Adrenal gland (tissue), 5 donors: ENCODE results near the gene NISCH.

ENCODE experiments used
- CTCF ChIP-seq, 6 experiments: fragments of 450-650 bp in 4 of 6; fragments of 200-600 bp in 2 of 6; sonication (generic) in 1 of 6; IDR thresholded peaks; 1 replicate in 5 of 6; 2 replicates in 1 of 6; pipeline versions ENCODE4 v1.5.1 to v1.8.0; 2016 to 2021; ENCODE audit warnings: antibody characterized with exemption in 6 of 6, mild to moderate bottlenecking in 2 of 6, moderate library complexity in 1 of 6
- POLR2A ChIP-seq, 2 donors: fragments of 450-650 bp; IDR thresholded peaks; one replicate each; pipeline ENCODE4 v1.6.1; 2017; ENCODE audit warnings: antibody characterized with exemption in 2 of 2, mild to moderate bottlenecking in 2 of 2, moderate library complexity in 1 of 2
- donor health status: DM: no; HTN: no; CAD: no.

- TF ChIP-seq CTCF (IDR thresholded peaks at IDR 0.05) (no peak), POLR2A (IDR thresholded peaks at IDR 0.05) (no peak)
Measured at GRCh38 chr3:52494445-52494844, 39.0 kb downstream of the NISCH start.
